Endothelial cell of umbilical vein (primary cell): Measurements from ENCODE around the gene KCNA2.

ENCODE experiments used
- CTCF ChIP-seq, 2 donors: IDR thresholded peaks; 1 replicate in 1 of 2; 2 replicates in 1 of 2; pipeline ENCODE4 v1.5.1; 2011; ENCODE audit warnings: low read length in 2 of 2, mild to moderate bottlenecking in 2 of 2, moderate library complexity in 2 of 2, control low read depth in 1 of 2, inconsistent platforms in 1 of 2, low read depth in 1 of 2; ENCODE audit not compliant: insufficient read depth in 1 of 2; ENCODE audit errors: extremely low read depth in 1 of 2
- GATA2 ChIP-seq: IDR thresholded peaks from 2 replicates; pipeline ENCODE4 v1.7.0; 2011; ENCODE audit warnings: low read depth, mild to moderate bottlenecking, moderate library complexity, mixed read lengths, low read length; ENCODE audit not compliant: insufficient read length, insufficient read depth
- JUN ChIP-seq: IDR thresholded peaks from 2 replicates; pipeline ENCODE4 v1.6.1; 2011; ENCODE audit warnings: borderline replicate concordance, low read depth; ENCODE audit not compliant: insufficient read length, insufficient read depth
- POLR2A ChIP-seq: IDR thresholded peaks from 2 replicates; pipeline ENCODE4 v1.6.1; 2012; ENCODE audit warnings: low read depth, mild to moderate bottlenecking, control low read depth, low read length

- TF ChIP-seq CTCF (IDR thresholded peaks at IDR 0.05; ENCODE audit: extremely low read depth in 1 of 2, insufficient read depth in 1 of 2, low read depth in 1 of 2, low read length in 2 of 2) = no peak
- TF ChIP-seq GATA2 = no peak
- no peak for TF ChIP-seq JUN
- no peak for TF ChIP-seq POLR2A
Observed at GRCh38 chr1:110582378-110582777, 23.8 kb downstream of the KCNA2 start.
